B cell (primary cell): ENCODE measurements around the gene GPATCH8. TPM values are rescaled to one million over a fixed set of nuclear protein-coding genes. Genes with fewer than 3 reads are reported as not detected.

Experiments
- ATAC-seq: fragments of 200-7000 bp; cut with Tn5 transposase; one replicate; pipeline ENCODE4 v1.10.0; 2021; ENCODE audit warnings: low read depth, mild to moderate bottlenecking, moderate number of reproducible peaks, moderate library complexity
- CTCF ChIA-PET: fragments of 350-600 bp; sonication (Branson Sonifier 250); formaldehyde crosslinking; loops from one replicate; lab custom pipeline; 2021; ENCODE audit warnings: antibody characterized with exemption, inconsistent platforms; lab: Charles Lee
- POLR2A ChIA-PET: fragments of 350-600 bp; sonication (Branson Sonifier 250); formaldehyde crosslinking; loops from one replicate; lab custom pipeline; 2021; ENCODE audit warnings: antibody characterized with exemption; lab: Charles Lee
- DNase-seq: peaks from one replicate; pipeline ENCODE4 v3.0.0; 2013
- H2AFZ ChIP-seq: 2 replicates; pipeline ENCODE4 v1.6.1; 2012; ENCODE audit warnings: mild to moderate bottlenecking, low read depth, low read length; ENCODE audit not compliant: insufficient read depth, poor library complexity, severe bottlenecking
- H3K27ac ChIP-seq, 2 donors: 1 replicate in 1 of 2; 2 replicates in 1 of 2; pipeline ENCODE4 v1.5.1; 2012 to 2013; ENCODE audit warnings: low read length in 2 of 2, mild to moderate bottlenecking in 2 of 2, moderate library complexity in 1 of 2
- H3K27me3 ChIP-seq, 4 experiments: fragments of 200-600 bp in 1 of 4; sonication (generic) in 1 of 4; replicated peaks in 1 of 4; 1 replicate in 2 of 4; 2 replicates in 2 of 4; pipeline versions ENCODE4 v1.6.1 to v1.7.0; 2013 to 2016; ENCODE audit warnings: low read length in 3 of 4, mild to moderate bottlenecking in 2 of 4, mixed read lengths in 1 of 4, moderate library complexity in 1 of 4; ENCODE audit not compliant: insufficient read depth in 4 of 4, control insufficient read depth in 3 of 4; ENCODE audit errors: control extremely low read depth in 1 of 4
- H3K36me3 ChIP-seq, 2 experiments: replicated peaks in 1 of 2; 1 replicate in 1 of 2; 2 replicates in 1 of 2; pipeline versions ENCODE4 v1.6.1 to v1.7.1; 2013; ENCODE audit warnings: low read length in 1 of 2; ENCODE audit not compliant: insufficient read depth in 2 of 2, control insufficient read depth in 1 of 2; ENCODE audit errors: control extremely low read depth in 1 of 2, extremely low read depth in 1 of 2
- H3K4me1 ChIP-seq, 2 donors: fragments of 200-600 bp in 1 of 2; sonication (generic) in 1 of 2; 1 replicate in 1 of 2; 2 replicates in 1 of 2; pipeline versions ENCODE4 v1.5.1 to v1.6.1; 2013 to 2017; ENCODE audit warnings: low read length in 2 of 2; ENCODE audit not compliant: control insufficient read depth in 2 of 2, insufficient read depth in 2 of 2
- H3K4me2 ChIP-seq: replicated peaks from 2 replicates; pipeline ENCODE3; 2012; ENCODE audit warnings: mild to moderate bottlenecking, low read depth, low read length; ENCODE audit not compliant: poor library complexity, severe bottlenecking
- H3K4me3 ChIP-seq, 5 experiments: fragments of 200-600 bp in 1 of 5; sonication (generic) in 1 of 5; 1 replicate in 3 of 5; 2 replicates in 2 of 5; pipeline versions ENCODE4 v1.5.1 to v1.7.0; 2011 to 2016; ENCODE audit warnings: low read length in 4 of 5, mild to moderate bottlenecking in 4 of 5, low read depth in 2 of 5, control low read depth in 1 of 5, moderate library complexity in 1 of 5; ENCODE audit not compliant: insufficient read depth in 1 of 5; ENCODE audit errors: control extremely low read depth in 1 of 5, extremely low read depth in 1 of 5
- H3K79me2 ChIP-seq: fragments of 200-600 bp; sonication (generic); one replicate; pipeline ENCODE4 v1.6.0; 2016; ENCODE audit warnings: low read length; ENCODE audit not compliant: control insufficient read depth, insufficient read depth
- H3K9ac ChIP-seq: fragments of 200-600 bp; sonication (generic); 2 replicates; pipeline ENCODE4 v1.6.1; 2017; ENCODE audit warnings: mild to moderate bottlenecking, low read length, moderate library complexity
- H3K9me3 ChIP-seq, 3 donors: one replicate each; pipeline versions ENCODE4 v1.6.1 to v1.7.1; 2013; ENCODE audit warnings: low read length in 2 of 3; ENCODE audit not compliant: control insufficient read depth in 2 of 3, insufficient read depth in 1 of 3; ENCODE audit errors: control extremely low read depth in 1 of 3
- H4K20me1 ChIP-seq: 2 replicates; pipeline ENCODE4 v1.6.0; 2012; ENCODE audit warnings: mild to moderate bottlenecking, low read length; ENCODE audit not compliant: insufficient read depth, control insufficient read depth, poor library complexity, severe bottlenecking
- H3K27ac Mint-ChIP-seq: one replicate; pipeline ENCODE4 v1.8.0; 2021; ENCODE audit warnings: mixed read lengths
- H3K27me3 Mint-ChIP-seq: one replicate; pipeline ENCODE4 v1.8.0; 2021; ENCODE audit warnings: mixed read lengths
- H3K4me1 Mint-ChIP-seq: one replicate; pipeline ENCODE4 v1.8.0; 2021; ENCODE audit warnings: mixed read lengths
- H3K4me3 Mint-ChIP-seq: one replicate; pipeline ENCODE4 v1.8.0; 2021; ENCODE audit warnings: mixed read lengths
- H3K9me3 Mint-ChIP-seq: one replicate; pipeline ENCODE4 v1.8.0; 2022; ENCODE audit warnings: mixed read lengths; ENCODE audit not compliant: insufficient read depth
- EZH2 ChIP-seq: IDR thresholded peaks from 2 replicates; pipeline ENCODE4 v1.6.1; 2012; ENCODE audit warnings: borderline replicate concordance, low read depth, mild to moderate bottlenecking, moderate library complexity, low read length; ENCODE audit not compliant: insufficient read depth, poor library complexity, severe bottlenecking
- WGBS: methylation state at CpG from one replicate; pipeline ENCODE4 v1.1.5; 2013; ENCODE audit warnings: missing lambda C conversion rate; ENCODE audit not compliant: insufficient coverage; 5-methylcytosine and 5-hydroxymethylcytosine counted together
- intact Hi-C: fragments of 100-400 bp; cut with micrococcal nuclease; formaldehyde crosslinking; loops from one replicate; pipeline ENCODE4 v1.10.0; 2022
- polyA plus RNA-seq: library from polyadenylated mRNA; depleted of rRNA; stranded (reverse); fragments of >200 nt; gene quantifications from 2 replicates; pipeline ENCODE4 v1.2.3, GENCODE V29; 2012
- total RNA-seq, 2 donors: library from RNA; stranded (reverse); fragments of 120-200 nt in 1 of 2; gene quantifications; 1 replicate in 1 of 2; 2 replicates in 1 of 2; pipeline versions ENCODE4 v1.2.3 to v1.2.4, GENCODE V29; 2013 to 2022
- TF ChIP-seq, protein P1 (sequence below): fragments of 200-600 bp; IDR thresholded peaks from one replicate; pipeline ENCODE4 v1.8.0; 2022; ENCODE audit warnings: antibody characterized with exemption, mild to moderate bottlenecking

Gene GPATCH8
- total and polyA plus RNA-seq, 2 donors (not counting 1 experiment from before 2014, with no cell fraction given), result 28.3 to 83.4 TPM

DNA sequence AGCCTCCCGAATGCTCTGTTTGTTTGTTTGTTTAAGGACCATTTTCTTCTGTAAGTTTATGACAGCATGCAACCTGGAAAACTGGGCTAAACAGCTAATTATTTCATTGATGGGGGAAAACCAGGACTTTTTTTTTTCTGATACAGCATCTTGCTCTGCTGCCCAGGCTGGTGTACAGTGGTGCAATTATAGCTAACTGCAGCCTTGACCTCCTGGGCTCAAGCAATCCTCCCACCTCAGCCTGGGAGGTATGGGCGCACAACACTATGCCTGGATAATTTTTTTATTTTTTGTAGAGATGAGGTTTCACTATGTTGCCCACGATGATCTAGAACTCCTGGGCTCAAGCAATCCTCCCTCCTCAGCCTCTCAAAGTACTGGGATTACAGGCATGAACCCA is 37.3 kb downstream of the GPATCH8 start:
- no peak for DNase-seq
- no peaks in the 10 kb centered on the region for H3K27me3 ChIP-seq
- H3K4me2 ChIP-seq, result no peak overlapping the region
- Mint-ChIP-seq H3K4me1 (peaks cover 30% of the 10 kb centered on the region), H3K27ac (no peak overlapping the region), H3K27me3 (no peaks in the 10 kb centered on the region), H3K9me3 (no peaks in the 10 kb centered on the region), H3K4me3 (no peak overlapping the region)
- intact Hi-C loops, result no loop called here
- no peak overlapping the region for H2AFZ ChIP-seq
- no peaks in the 10 kb centered on the region for H3K4me1 ChIP-seq
- no peak for TF ChIP-seq EZH2
- TF ChIP-seq, protein P1, sequence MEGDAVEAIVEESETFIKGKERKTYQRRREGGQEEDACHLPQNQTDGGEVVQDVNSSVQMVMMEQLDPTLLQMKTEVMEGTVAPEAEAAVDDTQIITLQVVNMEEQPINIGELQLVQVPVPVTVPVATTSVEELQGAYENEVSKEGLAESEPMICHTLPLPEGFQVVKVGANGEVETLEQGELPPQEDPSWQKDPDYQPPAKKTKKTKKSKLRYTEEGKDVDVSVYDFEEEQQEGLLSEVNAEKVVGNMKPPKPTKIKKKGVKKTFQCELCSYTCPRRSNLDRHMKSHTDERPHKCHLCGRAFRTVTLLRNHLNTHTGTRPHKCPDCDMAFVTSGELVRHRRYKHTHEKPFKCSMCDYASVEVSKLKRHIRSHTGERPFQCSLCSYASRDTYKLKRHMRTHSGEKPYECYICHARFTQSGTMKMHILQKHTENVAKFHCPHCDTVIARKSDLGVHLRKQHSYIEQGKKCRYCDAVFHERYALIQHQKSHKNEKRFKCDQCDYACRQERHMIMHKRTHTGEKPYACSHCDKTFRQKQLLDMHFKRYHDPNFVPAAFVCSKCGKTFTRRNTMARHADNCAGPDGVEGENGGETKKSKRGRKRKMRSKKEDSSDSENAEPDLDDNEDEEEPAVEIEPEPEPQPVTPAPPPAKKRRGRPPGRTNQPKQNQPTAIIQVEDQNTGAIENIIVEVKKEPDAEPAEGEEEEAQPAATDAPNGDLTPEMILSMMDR, result no peak
- H3K4me3 ChIP-seq, result no peak overlapping the region
- ChIA-PET CTCF (no interaction called here), POLR2A (no interaction called here)
- no peak overlapping the region for H3K27ac ChIP-seq
- H3K9ac ChIP-seq, result no peak overlapping the region
- ATAC-seq, result no peak
- H4K20me1 ChIP-seq, result peaks cover 62% of the 10 kb centered on the region
- WGBS, result 100% methylated on average over 1 of the region's 3 CpGs
- peaks cover 43% of the 10 kb centered on the region for H3K79me2 ChIP-seq
- no peaks in the 10 kb centered on the region for H3K9me3 ChIP-seq
- peaks cover 7 to 18% of the 10 kb centered on the region in 2 experiments for H3K36me3 ChIP-seq

DNA sequence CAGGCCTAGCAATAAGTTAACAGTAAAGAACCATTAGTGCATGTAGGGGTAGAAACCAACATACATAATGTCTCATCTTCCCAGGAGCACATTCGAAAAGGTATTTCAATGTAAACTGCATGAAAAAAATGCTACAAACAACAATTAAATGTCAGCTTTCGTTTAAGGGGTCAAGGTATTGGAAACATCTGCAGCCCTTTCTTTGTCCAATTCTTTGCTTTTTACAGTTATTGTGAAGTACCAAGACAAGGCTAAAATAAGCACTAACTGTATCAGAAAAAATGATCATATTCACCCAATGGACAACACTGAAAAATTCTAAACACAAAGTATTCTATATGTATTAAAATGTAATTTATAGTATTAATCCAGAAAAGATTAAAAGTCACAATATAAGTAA is 37.9 kb downstream of the GPATCH8 start:
- H3K27ac ChIP-seq, result no peak overlapping the region
- H3K4me3 ChIP-seq, result no peak overlapping the region
- H3K4me3 Mint-ChIP-seq, result no peak overlapping the region
- 80% methylated on average over 1 of the region's 2 CpGs for WGBS
- no peak overlapping the region for H3K27ac Mint-ChIP-seq
- POLR2A ChIA-PET, result no interaction called here
- peaks cover 62% of the 10 kb centered on the region for H4K20me1 ChIP-seq
- H3K4me1 Mint-ChIP-seq, result peaks cover 30% of the 10 kb centered on the region
- peaks cover 7 to 21% of the 10 kb centered on the region in 2 experiments for H3K36me3 ChIP-seq
- ATAC-seq (no peak), DNase-seq (no peak)
- TF ChIP-seq, protein P1, result no peak
- TF ChIP-seq EZH2, result no peak
- no peak overlapping the region for H2AFZ ChIP-seq
- H3K9ac ChIP-seq, result no peak overlapping the region
- H3K27me3 ChIP-seq, result no peaks in the 10 kb centered on the region
- no peaks in the 10 kb centered on the region for H3K9me3 Mint-ChIP-seq
- peaks cover 38% of the 10 kb centered on the region for H3K79me2 ChIP-seq
- no peak overlapping the region for H3K4me2 ChIP-seq
- no peaks in the 10 kb centered on the region for H3K9me3 ChIP-seq
- intact Hi-C loops, result no loop called here
- no peaks in the 10 kb centered on the region for H3K4me1 ChIP-seq
- CTCF ChIA-PET, result interaction anchor here (1.1 kb wide), 1 partner anchor 47 kb away, joined by 3 read pairs; no protein-coding TSS in a partner anchor
- no peaks in the 10 kb centered on the region for H3K27me3 Mint-ChIP-seq
